PC-3 (cell line): ENCODE measurements around the gene WDR76. TPM values are rescaled to one million over a fixed set of nuclear protein-coding genes. Genes with fewer than 3 reads are reported as not detected.

Experiments used
- ATAC-seq: fragments of 200-7000 bp; cut with Tn5 transposase; 2 replicates; pipeline ENCODE4 v1.9.1; 2020; ENCODE audit warnings: mild to moderate bottlenecking, moderate library complexity
- BruUV-seq: library from RNA; stranded (reverse); fragments of 400-500 nt; replicated peaks from 2 replicates; lab custom pipeline; 2021; lab: Mats Ljungman, UMichigan
- CTCF ChIA-PET: fragments of 300-600 bp; sonication (Branson Sonifier 250); formaldehyde crosslinking; loops from one replicate; lab custom pipeline; 2022; ENCODE audit warnings: antibody characterized with exemption; lab: Charles Lee
- POLR2A ChIA-PET: fragments of 300-600 bp; sonication (Branson Sonifier 250); formaldehyde crosslinking; loops from one replicate; lab custom pipeline; 2022; ENCODE audit warnings: antibody characterized with exemption; ENCODE audit not compliant: unreplicated experiment; lab: Charles Lee
- DNase-seq: peaks from one replicate; pipeline ENCODE4 v3.0.0-alpha.2; 2015
- H2AFZ ChIP-seq: fragments of 300-600 bp; sonication (generic); 2 replicates; pipeline ENCODE4 v1.6.0; 2016; ENCODE audit warnings: antibody characterized with exemption, low read length
- H3F3A ChIP-seq: fragments of 300-600 bp; sonication (generic); one replicate; pipeline ENCODE4 v1.6.0; 2017; ENCODE audit warnings: antibody characterized with exemption, low read length, control low read depth, mild to moderate bottlenecking; ENCODE audit not compliant: unreplicated experiment
- H3K27ac ChIP-seq: fragments of 300-600 bp; sonication (generic); 2 replicates; pipeline ENCODE4 v1.5.1; 2016; ENCODE audit warnings: mild to moderate bottlenecking, low read length
- H3K27me3 ChIP-seq: fragments of 300-600 bp; sonication (generic); 2 replicates; pipeline ENCODE4 v1.6.1; 2016; ENCODE audit warnings: low read length, mixed read lengths
- H3K36me3 ChIP-seq: fragments of 300-600 bp; sonication (generic); 2 replicates; pipeline ENCODE4 v1.6.1; 2016; ENCODE audit warnings: low read depth, mixed run types, low read length, mixed read lengths
- H3K4me1 ChIP-seq: fragments of 300-600 bp; sonication (generic); 2 replicates; pipeline ENCODE4 v1.5.1; 2016; ENCODE audit warnings: low read length; ENCODE audit not compliant: insufficient read depth
- H3K4me2 ChIP-seq: fragments of 300-600 bp; sonication (generic); 2 replicates; pipeline ENCODE4 v1.6.0; 2016; ENCODE audit warnings: low read length
- H3K4me3 ChIP-seq: fragments of 300-600 bp; sonication (generic); 2 replicates; pipeline ENCODE4 v1.5.1; 2016; ENCODE audit warnings: mild to moderate bottlenecking, low read length, mixed read lengths
- H3K79me2 ChIP-seq: fragments of 300-600 bp; sonication (generic); 2 replicates; pipeline ENCODE4 v1.6.1; 2017; ENCODE audit warnings: low read length, mixed read lengths
- H3K9ac ChIP-seq: fragments of 300-600 bp; sonication (generic); 2 replicates; pipeline ENCODE4 v1.6.0; 2016; ENCODE audit warnings: mild to moderate bottlenecking, low read length
- H3K9me2 ChIP-seq: fragments of 300-600 bp; sonication (generic); replicated peaks from 2 replicates; pipeline ENCODE4 v1.6.1; 2016; ENCODE audit warnings: mixed run types, low read length, mixed read lengths
- H3K9me3 ChIP-seq: fragments of 300-600 bp; sonication (generic); 2 replicates; pipeline ENCODE4 v1.6.1; 2016; ENCODE audit warnings: low read length, mixed read lengths
- H4K20me1 ChIP-seq: fragments of 300-600 bp; sonication (generic); 2 replicates; pipeline ENCODE4 v1.6.1; 2016; ENCODE audit warnings: low read length, mixed read lengths
- EZH2 ChIP-seq: fragments of 300-600 bp; sonication (generic); IDR thresholded peaks from one replicate; pipeline ENCODE4 v1.6.1; 2017; ENCODE audit warnings: antibody characterized with exemption, mild to moderate bottlenecking, low read length; ENCODE audit not compliant: unreplicated experiment
- EZH2phosphoT487 ChIP-seq: fragments of 300-600 bp; sonication (generic); IDR thresholded peaks from 2 replicates; pipeline ENCODE4 v1.6.1; 2018; ENCODE audit warnings: mild to moderate bottlenecking, antibody characterized with exemption, low read length, borderline replicate concordance
- intact Hi-C: fragments of 100-400 bp; cut with micrococcal nuclease; formaldehyde crosslinking; loops from 2 replicates; pipeline ENCODE4 v1.9.0; 2023
- total RNA-seq: library from RNA; depleted of rRNA; stranded (reverse); fragments of >200 nt; gene quantifications from 2 replicates; pipeline ENCODE4 v1.2.3, GENCODE V29; 2014
- TF ChIP-seq, protein P1 (sequence below): fragments of 300-600 bp; sonication (generic); conservative IDR thresholded peaks from 2 replicates; pipeline ENCODE4 v1.5.1; 2017; ENCODE audit warnings: antibody characterized with exemption, low read depth, mild to moderate bottlenecking, low read length

Gene WDR76
- total RNA-seq, 1 experiment from 2014 or later, result 29.0 TPM

DNA sequence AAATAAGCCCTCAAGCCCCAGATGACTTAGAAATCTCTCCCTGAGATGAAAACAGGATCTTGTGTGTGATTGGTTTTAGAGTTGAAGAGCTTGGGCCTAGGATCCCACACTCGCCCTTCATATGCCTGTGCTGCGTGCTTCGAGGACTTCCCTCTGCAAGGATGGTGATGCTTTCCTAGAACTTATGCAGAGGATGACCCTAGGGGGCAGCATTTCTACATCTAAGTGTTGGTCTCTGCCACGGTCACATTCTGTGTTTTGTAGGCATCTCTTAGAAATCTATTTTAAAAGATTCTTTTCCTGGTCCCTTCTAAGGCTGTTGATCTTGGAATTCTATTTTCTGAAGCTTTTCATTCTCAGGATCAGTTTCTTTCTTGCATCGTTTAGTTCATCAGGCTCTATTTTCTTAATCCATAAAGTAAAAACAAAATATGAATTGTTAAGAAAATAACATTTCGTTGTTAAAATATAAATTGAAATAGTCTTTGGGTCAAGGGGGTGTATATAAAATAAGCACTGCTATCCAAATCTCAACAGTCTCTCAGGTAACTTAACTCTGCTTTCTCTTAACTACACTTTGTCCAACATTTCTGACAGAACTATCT, 45.7 kb downstream of the WDR76 start:
- TF ChIP-seq, protein P1, sequence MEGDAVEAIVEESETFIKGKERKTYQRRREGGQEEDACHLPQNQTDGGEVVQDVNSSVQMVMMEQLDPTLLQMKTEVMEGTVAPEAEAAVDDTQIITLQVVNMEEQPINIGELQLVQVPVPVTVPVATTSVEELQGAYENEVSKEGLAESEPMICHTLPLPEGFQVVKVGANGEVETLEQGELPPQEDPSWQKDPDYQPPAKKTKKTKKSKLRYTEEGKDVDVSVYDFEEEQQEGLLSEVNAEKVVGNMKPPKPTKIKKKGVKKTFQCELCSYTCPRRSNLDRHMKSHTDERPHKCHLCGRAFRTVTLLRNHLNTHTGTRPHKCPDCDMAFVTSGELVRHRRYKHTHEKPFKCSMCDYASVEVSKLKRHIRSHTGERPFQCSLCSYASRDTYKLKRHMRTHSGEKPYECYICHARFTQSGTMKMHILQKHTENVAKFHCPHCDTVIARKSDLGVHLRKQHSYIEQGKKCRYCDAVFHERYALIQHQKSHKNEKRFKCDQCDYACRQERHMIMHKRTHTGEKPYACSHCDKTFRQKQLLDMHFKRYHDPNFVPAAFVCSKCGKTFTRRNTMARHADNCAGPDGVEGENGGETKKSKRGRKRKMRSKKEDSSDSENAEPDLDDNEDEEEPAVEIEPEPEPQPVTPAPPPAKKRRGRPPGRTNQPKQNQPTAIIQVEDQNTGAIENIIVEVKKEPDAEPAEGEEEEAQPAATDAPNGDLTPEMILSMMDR, result peak; percentile 82
- TF ChIP-seq EZH2phosphoT487, result no peak
- Histone ChIP-seq H3K27me3 (no peaks in the 10 kb centered on the region), H3F3A (no peaks in the 10 kb centered on the region), H3K36me3 (peaks cover 18% of the 10 kb centered on the region; the same call in 1 of the 2 replicates), H3K4me1 (no peaks in the 10 kb centered on the region), H3K27ac (no peak overlapping the region), H3K4me2 (no peak overlapping the region), H2AFZ (no peak overlapping the region), H3K9me2 (no peaks in the 10 kb centered on the region), H4K20me1 (no peaks in the 10 kb centered on the region), H3K79me2 (no peaks in the 10 kb centered on the region), H3K4me3 (no peak overlapping the region), H3K9ac (no peak overlapping the region), H3K9me3 (no peaks in the 10 kb centered on the region)
- DNase-seq (peak; percentile 73), ATAC-seq (peak; percentile 93)
- ChIA-PET POLR2A (no interaction called here), CTCF (no interaction called here)
- BruUV-seq, result no TSS peak
- intact Hi-C loops, result loop anchor here (2.0 kb wide), 1 partner anchor 630 kb away; no protein-coding TSS in a partner anchor

DNA sequence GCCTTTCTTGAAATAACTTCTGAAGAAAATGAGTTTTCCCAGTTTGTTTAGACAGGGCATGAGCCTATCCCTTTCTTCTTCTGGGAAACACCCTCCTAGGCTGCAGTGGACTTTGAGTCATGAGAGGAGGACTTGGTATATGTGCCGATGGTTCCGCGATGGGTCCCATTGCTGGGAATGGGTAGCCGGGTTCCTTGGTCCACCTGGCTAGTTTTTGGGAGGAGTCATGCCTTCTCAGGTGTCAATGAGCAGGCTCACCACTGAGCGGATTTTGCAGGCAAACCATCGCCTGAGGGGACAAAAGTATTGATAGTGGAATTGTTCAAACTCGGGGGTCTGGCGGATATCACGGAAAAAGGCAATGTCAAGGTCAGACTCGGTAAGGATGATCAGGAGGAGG, 46.8 kb downstream of the WDR76 start:
- Histone ChIP-seq H3K9me2 (no peaks in the 10 kb centered on the region), H3K4me2 (no peak overlapping the region), H3K4me1 (no peaks in the 10 kb centered on the region), H3K79me2 (no peaks in the 10 kb centered on the region), H3K27ac (no peak overlapping the region), H3K9me3 (no peaks in the 10 kb centered on the region), H3K4me3 (no peak overlapping the region), H3K27me3 (no peaks in the 10 kb centered on the region), H4K20me1 (no peaks in the 10 kb centered on the region), H3F3A (no peaks in the 10 kb centered on the region), H2AFZ (no peak overlapping the region), H3K9ac (no peak overlapping the region), H3K36me3 (peaks cover 15% of the 10 kb centered on the region; the same call in 1 of the 2 replicates)
- intact Hi-C loops, result loop anchor here (2.0 kb wide), 1 partner anchor 629 kb away; no protein-coding TSS in a partner anchor
- POLR2A ChIA-PET, result no interaction called here
- TF ChIP-seq EZH2 (no peak), EZH2phosphoT487 (no peak)
- TF ChIP-seq, protein P1, result no peak
- BruUV-seq, result no TSS peak
- CTCF ChIA-PET, result no interaction called here
- DNase-seq (no peak), ATAC-seq (no peak)

DNA sequence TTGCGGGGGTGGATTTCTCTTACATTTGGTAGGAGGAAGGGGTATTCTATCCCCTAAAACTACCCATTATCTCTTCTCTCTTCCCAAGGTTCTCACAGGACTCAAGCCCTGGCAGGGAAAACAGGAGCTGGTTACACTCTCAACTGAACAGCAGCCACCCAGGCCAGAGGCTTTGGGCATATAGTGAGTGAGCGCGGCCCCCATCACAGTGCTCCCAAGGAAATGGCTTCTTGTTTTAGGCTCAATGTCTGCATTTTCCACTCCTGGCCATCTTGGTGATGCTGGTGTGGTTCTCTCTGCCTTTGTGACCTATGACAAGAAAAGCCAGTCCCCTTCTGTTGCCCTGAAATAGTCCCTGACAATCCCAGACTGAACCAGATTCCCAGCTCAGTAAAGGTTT, 50.1 kb downstream of the WDR76 start:
- intact Hi-C loops, result no loop called here
- Histone ChIP-seq H4K20me1 (no peaks in the 10 kb centered on the region), H3K9me3 (no peaks in the 10 kb centered on the region), H3K9ac (no peak overlapping the region), H3K36me3 (peaks cover 14% of the 10 kb centered on the region; the same call in 1 of the 2 replicates), H3K4me1 (no peaks in the 10 kb centered on the region), H2AFZ (no peak overlapping the region), H3K9me2 (no peaks in the 10 kb centered on the region), H3K4me3 (no peak overlapping the region), H3F3A (no peaks in the 10 kb centered on the region), H3K79me2 (no peaks in the 10 kb centered on the region), H3K27ac (no peak overlapping the region), H3K27me3 (no peaks in the 10 kb centered on the region), H3K4me2 (no peak overlapping the region)
- POLR2A ChIA-PET, result no interaction called here
- DNase-seq (no peak), ATAC-seq (no peak)
- CTCF ChIA-PET, result no interaction called here
- TF ChIP-seq EZH2phosphoT487, result no peak
- TF ChIP-seq, protein P1, result no peak
- no peak for TF ChIP-seq EZH2
- no TSS peak for BruUV-seq
